ENCODE results near the gene PALM. TPM values are rescaled to one million over a fixed set of nuclear protein-coding genes. Genes with fewer than 3 reads are reported as not detected.

PALM gene
- total RNA-seq, 1 donor from 2014 or later, result 45.1 TPM

DNA sequence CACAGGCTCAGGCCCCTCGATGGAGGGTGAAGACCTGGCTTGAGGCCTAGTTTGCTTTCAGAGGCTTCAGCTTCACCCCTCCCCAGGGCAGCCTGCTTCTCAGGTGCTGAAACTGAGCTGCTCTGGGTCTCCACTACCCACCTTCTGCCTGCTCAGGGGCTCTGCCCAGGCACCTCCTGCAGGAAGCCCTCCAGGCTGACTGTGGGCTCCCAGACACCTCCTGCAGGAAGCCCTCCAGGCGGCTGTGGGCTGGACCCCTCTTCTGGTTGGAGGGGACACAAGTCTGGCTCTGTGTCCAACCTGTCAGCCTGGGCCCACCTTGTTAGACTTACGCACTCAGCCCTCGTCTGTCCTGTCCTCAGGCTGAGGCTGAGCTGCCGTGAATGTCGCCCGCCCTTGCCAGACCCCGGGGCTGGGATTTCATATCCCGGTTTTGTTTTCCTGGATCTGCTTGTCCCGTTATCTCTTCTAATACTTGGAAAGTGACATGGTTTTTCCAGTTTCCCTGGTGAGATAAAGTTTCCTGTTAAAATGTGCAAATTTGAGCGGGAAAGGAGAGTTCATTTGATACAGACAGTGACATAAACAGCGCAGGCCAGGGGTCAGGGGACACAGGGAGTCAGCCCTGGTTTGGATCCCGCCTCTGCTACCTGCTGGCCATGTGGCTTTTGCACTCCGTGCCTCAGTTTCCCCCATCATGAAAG, 21.4 kb downstream of the PALM start:
- H3K27ac Mint-ChIP-seq (ENCODE audit: unreplicated experiment), result no peak overlapping the region
- TF ChIP-seq, protein P1, sequence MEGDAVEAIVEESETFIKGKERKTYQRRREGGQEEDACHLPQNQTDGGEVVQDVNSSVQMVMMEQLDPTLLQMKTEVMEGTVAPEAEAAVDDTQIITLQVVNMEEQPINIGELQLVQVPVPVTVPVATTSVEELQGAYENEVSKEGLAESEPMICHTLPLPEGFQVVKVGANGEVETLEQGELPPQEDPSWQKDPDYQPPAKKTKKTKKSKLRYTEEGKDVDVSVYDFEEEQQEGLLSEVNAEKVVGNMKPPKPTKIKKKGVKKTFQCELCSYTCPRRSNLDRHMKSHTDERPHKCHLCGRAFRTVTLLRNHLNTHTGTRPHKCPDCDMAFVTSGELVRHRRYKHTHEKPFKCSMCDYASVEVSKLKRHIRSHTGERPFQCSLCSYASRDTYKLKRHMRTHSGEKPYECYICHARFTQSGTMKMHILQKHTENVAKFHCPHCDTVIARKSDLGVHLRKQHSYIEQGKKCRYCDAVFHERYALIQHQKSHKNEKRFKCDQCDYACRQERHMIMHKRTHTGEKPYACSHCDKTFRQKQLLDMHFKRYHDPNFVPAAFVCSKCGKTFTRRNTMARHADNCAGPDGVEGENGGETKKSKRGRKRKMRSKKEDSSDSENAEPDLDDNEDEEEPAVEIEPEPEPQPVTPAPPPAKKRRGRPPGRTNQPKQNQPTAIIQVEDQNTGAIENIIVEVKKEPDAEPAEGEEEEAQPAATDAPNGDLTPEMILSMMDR (conservative IDR thresholded peaks at IDR 0.05), result no peak
- no peak for DNase-seq (ENCODE audit: low read depth, low spot score)
- H3K36me3 Mint-ChIP-seq (ENCODE audit: low read depth), result peaks cover 6% of the 10 kb centered on the region
- H3K9me3 Mint-ChIP-seq, result no peaks in the 10 kb centered on the region
- peaks cover 4% of the 10 kb centered on the region for H3K4me1 Mint-ChIP-seq
- H3K4me3 Mint-ChIP-seq, result no peak overlapping the region
- no peaks in the 10 kb centered on the region for H3K27me3 Mint-ChIP-seq (ENCODE audit: low read depth)

DNA sequence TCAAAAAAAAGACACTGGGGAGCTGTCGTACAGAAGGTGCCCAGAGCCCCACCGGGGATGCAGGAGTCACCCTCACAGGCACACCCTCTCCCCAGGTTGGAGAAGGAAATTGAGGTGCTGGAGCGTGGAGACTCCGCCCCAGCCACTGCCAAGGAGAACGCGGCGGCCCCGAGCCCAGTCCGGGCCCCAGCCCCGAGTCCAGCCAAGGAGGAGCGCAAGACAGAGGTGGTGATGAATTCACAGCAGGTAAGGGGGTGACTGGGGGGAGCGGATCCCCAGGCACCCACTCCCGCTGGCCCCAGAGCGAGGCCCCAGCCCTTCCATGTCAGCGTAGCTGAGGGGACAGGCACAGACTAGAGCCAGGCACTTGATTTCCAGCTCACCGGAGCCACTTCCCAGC, 22.3 kb downstream of the PALM start:
- Mint-ChIP-seq H3K27ac (ENCODE audit: unreplicated experiment) (no peak overlapping the region), H3K36me3 (ENCODE audit: low read depth) (peaks cover 6% of the 10 kb centered on the region), H3K27me3 (ENCODE audit: low read depth) (no peaks in the 10 kb centered on the region), H3K4me1 (peaks cover 4% of the 10 kb centered on the region), H3K9me3 (no peaks in the 10 kb centered on the region), H3K4me3 (no peak overlapping the region)
- TF ChIP-seq, protein P1 (conservative IDR thresholded peaks at IDR 0.05), result no peak
- DNase-seq (ENCODE audit: low read depth, low spot score), result no peak

- H3K27ac Mint-ChIP-seq (ENCODE audit: unreplicated experiment), result no peak overlapping the region
- peaks cover 4% of the 10 kb centered on the region for H3K4me1 Mint-ChIP-seq
- no peak for DNase-seq (ENCODE audit: low read depth, low spot score)
- no peaks in the 10 kb centered on the region for H3K27me3 Mint-ChIP-seq (ENCODE audit: low read depth)
- TF ChIP-seq, protein P1 (conservative IDR thresholded peaks at IDR 0.05), result no peak
- H3K9me3 Mint-ChIP-seq, result no peaks in the 10 kb centered on the region
- H3K36me3 Mint-ChIP-seq (ENCODE audit: low read depth), result peaks cover 3% of the 10 kb centered on the region
- no peak overlapping the region for H3K4me3 Mint-ChIP-seq
Measured at GRCh38 chr19:732148-733069, 23.7 kb downstream of the PALM start.

DNA sequence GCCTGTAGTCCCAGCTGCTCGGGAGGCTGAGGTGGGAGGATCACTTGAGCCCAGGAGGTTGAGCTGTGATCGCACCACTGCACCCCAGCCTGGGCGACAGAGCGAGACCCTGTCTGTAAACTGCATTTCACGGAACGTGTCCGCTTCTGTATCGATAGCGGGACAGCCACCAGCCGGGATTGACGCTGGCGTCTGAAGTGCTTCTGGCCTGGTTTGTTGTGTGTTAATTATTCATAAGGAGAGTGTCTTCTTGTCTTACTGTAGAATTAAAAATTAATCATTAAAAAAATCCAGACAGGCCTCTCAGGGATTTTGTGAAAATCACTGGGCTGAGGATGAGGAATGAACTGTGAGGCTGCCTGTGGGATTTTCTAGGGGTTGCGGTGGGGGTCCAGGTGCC, 26.0 kb downstream of the PALM start:
- H3K4me1 Mint-ChIP-seq, result peaks cover 4% of the 10 kb centered on the region
- peaks cover 3% of the 10 kb centered on the region for H3K36me3 Mint-ChIP-seq (ENCODE audit: low read depth)
- no peaks in the 10 kb centered on the region for H3K9me3 Mint-ChIP-seq
- TF ChIP-seq, protein P1 (conservative IDR thresholded peaks at IDR 0.05), result no peak
- H3K27me3 Mint-ChIP-seq (ENCODE audit: low read depth), result no peaks in the 10 kb centered on the region
- DNase-seq (ENCODE audit: low read depth, low spot score), result no peak
- H3K4me3 Mint-ChIP-seq, result no peak overlapping the region
- no peak overlapping the region for H3K27ac Mint-ChIP-seq (ENCODE audit: unreplicated experiment)

- Mint-ChIP-seq H3K4me3 (no peak overlapping the region), H3K4me1 (peaks cover 4% of the 10 kb centered on the region), H3K27ac (ENCODE audit: unreplicated experiment) (no peak overlapping the region), H3K27me3 (ENCODE audit: low read depth) (no peaks in the 10 kb centered on the region), H3K9me3 (no peaks in the 10 kb centered on the region), H3K36me3 (ENCODE audit: low read depth) (no peaks in the 10 kb centered on the region)
- TF ChIP-seq, protein P1 (conservative IDR thresholded peaks at IDR 0.05), result no peak
- no peak for DNase-seq (ENCODE audit: low read depth, low spot score)
Measured at GRCh38 chr19:736125-736524, 27.4 kb downstream of the PALM start.
